SU-DHL-6 (cell line): ENCODE results near the gene ZNF346.
"Not testable (repeated sequence)": the region's sequence is repeated elsewhere in the genome, so short reads cannot be mapped to it uniquely, and the experiment has no call there.

Experiments used
- H2AFZ ChIP-seq: fragments of 200-600 bp; sonication (generic); 2 replicates; pipeline ENCODE4 v1.6.1; 2014; ENCODE audit warnings: low read depth, mild to moderate bottlenecking, moderate library complexity, mixed read lengths, antibody characterized with exemption, low read length; ENCODE audit not compliant: severe bottlenecking
- H3F3A ChIP-seq: fragments of 200-600 bp; shearing (Covaris generic); 2 replicates; pipeline ENCODE4 v1.6.0; 2016; ENCODE audit warnings: antibody characterized with exemption, mild to moderate bottlenecking; ENCODE audit not compliant: insufficient read depth
- H3K27ac ChIP-seq: fragments of 200-600 bp; sonication (generic); 2 replicates; pipeline ENCODE4 v1.5.1; 2016; ENCODE audit warnings: low read depth, mild to moderate bottlenecking, low read length, moderate library complexity, mixed read lengths
- H3K27me3 ChIP-seq: fragments of 200-600 bp; sonication (generic), shearing (Covaris generic); 2 replicates; pipeline ENCODE4 v1.6.0; 2014; ENCODE audit warnings: mild to moderate bottlenecking, low read length
- H3K36me3 ChIP-seq: fragments of 200-600 bp; sonication (generic); 2 replicates; pipeline ENCODE4 v1.6.1; 2014; ENCODE audit warnings: mild to moderate bottlenecking, low read length, mixed read lengths
- H3K4me2 ChIP-seq: fragments of 300-600, 200-600 bp; shearing (Covaris generic), sonication (generic); 2 replicates; pipeline ENCODE4 v1.6.0; 2014; ENCODE audit warnings: low read length, low read depth, mild to moderate bottlenecking; ENCODE audit not compliant: poor library complexity, severe bottlenecking
- H3K4me3 ChIP-seq: fragments of 200-600 bp; sonication (generic); 2 replicates; pipeline ENCODE4 v1.5.1; 2014; ENCODE audit warnings: antibody characterized with exemption, low read length, mild to moderate bottlenecking, mixed read lengths; ENCODE audit not compliant: insufficient read depth, poor library complexity, severe bottlenecking
- H3K79me2 ChIP-seq: fragments of 200-600 bp; sonication (generic); 2 replicates; pipeline ENCODE4 v1.6.1; 2014; ENCODE audit warnings: mild to moderate bottlenecking, low read length, moderate library complexity; ENCODE audit not compliant: insufficient read depth
- H3K9ac ChIP-seq: fragments of 200-600 bp; sonication (generic); 2 replicates; pipeline ENCODE4 v1.7.0; 2014; ENCODE audit warnings: mild to moderate bottlenecking, low read length
- H3K9me2 ChIP-seq: fragments of 200-600 bp; sonication (generic); replicated peaks from 2 replicates; pipeline ENCODE4 v1.6.1; 2014; ENCODE audit warnings: low read length; ENCODE audit not compliant: insufficient read depth
- H3K9me3 ChIP-seq: fragments of 200-600 bp; sonication (generic); 2 replicates; pipeline ENCODE4 v1.6.1; 2014; ENCODE audit warnings: low read length, mixed read lengths; ENCODE audit not compliant: insufficient read depth
- H4K20me1 ChIP-seq: fragments of 200-600 bp; sonication (generic); 2 replicates; pipeline ENCODE4 v1.6.1; 2014; ENCODE audit warnings: low read depth, mild to moderate bottlenecking, antibody characterized with exemption, low read length, moderate library complexity, mixed read lengths
- CTCF ChIP-seq: fragments of 200-600 bp; sonication (generic); IDR thresholded peaks from one replicate; pipeline ENCODE4 v1.5.1; 2017; ENCODE audit warnings: antibody characterized with exemption, mild to moderate bottlenecking, low read length, moderate library complexity; ENCODE audit not compliant: insufficient read depth, poor library complexity, severe bottlenecking
- EZH2phosphoT487 ChIP-seq: fragments of 200-600 bp; sonication (generic), shearing (Covaris generic); conservative IDR thresholded peaks from 2 replicates; pipeline ENCODE4 v1.6.1; 2018; ENCODE audit warnings: mild to moderate bottlenecking, antibody characterized with exemption, low read length, moderate library complexity, mixed read lengths

ZNF346 gene

GRCh38 chr5:177045631-177046030, 23.1 kb downstream of the ZNF346 start:
- no peak overlapping the region for H3K9ac ChIP-seq
- H3K27ac ChIP-seq = no peak overlapping the region
- TF ChIP-seq EZH2phosphoT487 (no peak), CTCF (no peak)
- no peak overlapping the region for H2AFZ ChIP-seq
- H3K36me3 ChIP-seq = peaks cover 11% of the 10 kb centered on the region; the same call in 1 of the 2 replicates
- H3K4me3 ChIP-seq = no peak overlapping the region
- no peaks in the 10 kb centered on the region for H3K9me2 ChIP-seq
- H3F3A ChIP-seq = no peaks in the 10 kb centered on the region; the same call in 1 of the 2 replicates
- peaks cover under 1% of the 10 kb centered on the region; the same call in 1 of the 2 replicates for H3K79me2 ChIP-seq
- no peaks in the 10 kb centered on the region for H3K27me3 ChIP-seq
- no peaks in the 10 kb centered on the region for H4K20me1 ChIP-seq
- no peak overlapping the region for H3K4me2 ChIP-seq
- no peaks in the 10 kb centered on the region for H3K9me3 ChIP-seq

DNA sequence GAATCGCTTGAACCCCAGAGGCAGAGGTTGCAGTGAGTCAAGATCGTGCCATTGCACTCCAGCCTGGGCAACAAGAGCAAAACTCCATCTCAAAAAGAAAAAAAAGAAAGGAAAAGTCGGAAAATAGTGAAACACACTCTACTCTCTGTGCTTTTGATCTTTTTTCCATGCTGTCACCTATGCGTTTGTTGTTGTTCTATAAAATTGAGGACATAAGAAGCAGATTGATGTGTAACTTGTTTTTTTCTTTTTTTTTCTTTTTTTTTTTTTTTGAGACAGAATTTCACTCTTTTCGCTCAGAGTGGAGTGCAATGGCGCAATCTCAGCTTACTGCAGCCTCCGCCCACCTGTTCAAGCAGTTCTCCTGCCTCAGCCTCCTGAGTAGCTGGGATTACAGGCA, 26.0 kb downstream of the ZNF346 start:
- H2AFZ ChIP-seq, H3K9me2 ChIP-seq, H3K27me3 ChIP-seq, H3K9me3 ChIP-seq, H3K27ac ChIP-seq, H3F3A ChIP-seq, H4K20me1 ChIP-seq, H3K4me3 ChIP-seq, H3K79me2 ChIP-seq, H3K4me2 ChIP-seq, H3K9ac ChIP-seq: not testable (repeated sequence)
- H3K36me3 ChIP-seq = peaks cover 18% of the 10 kb centered on the region; the same call in 1 of the 2 replicates

DNA sequence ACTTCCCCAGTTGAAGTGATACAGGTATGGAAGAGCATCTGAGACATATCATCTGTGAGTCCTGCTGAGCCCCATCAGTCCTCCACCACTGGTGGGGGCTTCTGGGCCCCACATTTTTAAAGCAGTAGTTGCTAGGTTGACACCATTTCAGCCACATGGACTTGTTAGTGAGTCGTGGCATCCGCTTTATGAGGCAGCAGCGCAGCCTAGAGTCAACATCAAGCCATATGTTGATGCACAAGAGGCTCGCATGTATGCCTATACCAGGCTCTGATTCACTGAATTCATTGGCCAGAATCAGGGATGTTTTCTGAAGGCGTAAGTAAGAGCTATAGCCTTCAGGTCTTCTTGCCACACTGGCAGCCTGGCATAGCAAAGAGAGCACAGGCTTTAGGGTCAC, 26.8 kb downstream of the ZNF346 start:
- H2AFZ ChIP-seq = no peak overlapping the region
- H4K20me1 ChIP-seq = no peaks in the 10 kb centered on the region
- H3K27me3 ChIP-seq = no peaks in the 10 kb centered on the region
- H3K79me2 ChIP-seq = no peaks in the 10 kb centered on the region
- TF ChIP-seq EZH2phosphoT487 = no peak
- TF ChIP-seq CTCF = no peak
- H3K4me2 ChIP-seq = no peak overlapping the region
- no peak overlapping the region for H3K4me3 ChIP-seq
- no peak overlapping the region for H3K27ac ChIP-seq
- no peaks in the 10 kb centered on the region for H3K9me3 ChIP-seq
- no peak overlapping the region for H3K9ac ChIP-seq
- no peaks in the 10 kb centered on the region for H3K9me2 ChIP-seq
- no peaks in the 10 kb centered on the region; the same call in 1 of the 2 replicates for H3F3A ChIP-seq
- H3K36me3 ChIP-seq = peaks cover 16% of the 10 kb centered on the region; the same call in 1 of the 2 replicates

DNA sequence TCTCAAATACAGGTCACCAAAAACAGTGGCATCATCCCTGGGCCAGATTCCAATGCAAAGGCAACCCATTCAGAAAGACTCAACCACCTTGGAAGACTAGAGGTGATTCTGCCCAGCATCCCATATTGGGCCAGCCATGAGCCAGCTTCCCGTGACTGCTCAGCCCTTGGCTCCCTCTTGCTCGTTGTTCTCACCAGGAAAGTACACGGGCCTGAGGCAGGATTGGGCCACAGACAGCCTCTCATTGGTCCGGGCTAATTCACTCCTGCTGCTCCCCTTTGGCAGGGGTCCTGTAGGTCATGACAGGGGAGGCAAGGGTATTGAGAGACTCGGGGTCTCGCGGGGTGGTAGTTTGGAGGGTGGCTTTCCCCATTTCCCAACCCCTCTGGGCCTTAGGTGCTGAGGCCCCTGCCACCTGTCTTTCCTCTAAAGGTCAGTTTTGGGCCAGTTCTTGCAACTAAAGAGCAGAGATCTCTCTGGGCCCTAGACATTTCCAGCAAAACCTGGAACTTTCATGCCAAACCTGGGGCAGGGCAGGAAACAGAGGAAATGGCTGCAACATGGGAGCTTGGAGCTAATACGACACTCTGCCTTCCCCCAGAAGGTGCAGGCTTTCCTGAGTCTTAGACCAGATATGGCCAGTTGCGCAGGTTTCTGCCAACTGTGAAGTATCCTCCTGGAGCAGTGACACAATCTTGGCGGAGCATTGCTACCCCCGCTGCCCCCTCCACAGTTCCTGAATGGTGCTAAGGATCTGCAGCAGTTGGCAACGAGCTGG, 42.2 kb downstream of the ZNF346 start:
- H3K27me3 ChIP-seq = no peaks in the 10 kb centered on the region
- no peak for TF ChIP-seq EZH2phosphoT487
- TF ChIP-seq CTCF = no peak
- H3F3A ChIP-seq = peaks cover 5% of the 10 kb centered on the region; the same call in 1 of the 2 replicates
- no peaks in the 10 kb centered on the region for H3K9me3 ChIP-seq
- H3K27ac ChIP-seq = no peak overlapping the region
- H2AFZ ChIP-seq = no peak overlapping the region
- no peaks in the 10 kb centered on the region for H4K20me1 ChIP-seq
- H3K9ac ChIP-seq = no peak overlapping the region
- no peaks in the 10 kb centered on the region for H3K9me2 ChIP-seq
- no peaks in the 10 kb centered on the region for H3K36me3 ChIP-seq
- H3K4me3 ChIP-seq = no peak overlapping the region
- no peaks in the 10 kb centered on the region for H3K79me2 ChIP-seq
- no peak overlapping the region for H3K4me2 ChIP-seq
